Bone marrow (tissue), 2 donors: ENCODE results near the gene OLFM2.
"Not testable (repeated sequence)": the region's sequence is repeated elsewhere in the genome, so short reads cannot be mapped to it uniquely, and the experiment has no call there.

Experiments used
- DNase-seq, 2 donors: peaks; one replicate each; lab custom pipeline; 2025; lab: John Stamatoyannopoulos, UW

OLFM2 gene

GRCh38 chr19:9828551-9829063 lies 107.7 kb downstream of the OLFM2 start:
- DNase-seq, result no peak

DNA sequence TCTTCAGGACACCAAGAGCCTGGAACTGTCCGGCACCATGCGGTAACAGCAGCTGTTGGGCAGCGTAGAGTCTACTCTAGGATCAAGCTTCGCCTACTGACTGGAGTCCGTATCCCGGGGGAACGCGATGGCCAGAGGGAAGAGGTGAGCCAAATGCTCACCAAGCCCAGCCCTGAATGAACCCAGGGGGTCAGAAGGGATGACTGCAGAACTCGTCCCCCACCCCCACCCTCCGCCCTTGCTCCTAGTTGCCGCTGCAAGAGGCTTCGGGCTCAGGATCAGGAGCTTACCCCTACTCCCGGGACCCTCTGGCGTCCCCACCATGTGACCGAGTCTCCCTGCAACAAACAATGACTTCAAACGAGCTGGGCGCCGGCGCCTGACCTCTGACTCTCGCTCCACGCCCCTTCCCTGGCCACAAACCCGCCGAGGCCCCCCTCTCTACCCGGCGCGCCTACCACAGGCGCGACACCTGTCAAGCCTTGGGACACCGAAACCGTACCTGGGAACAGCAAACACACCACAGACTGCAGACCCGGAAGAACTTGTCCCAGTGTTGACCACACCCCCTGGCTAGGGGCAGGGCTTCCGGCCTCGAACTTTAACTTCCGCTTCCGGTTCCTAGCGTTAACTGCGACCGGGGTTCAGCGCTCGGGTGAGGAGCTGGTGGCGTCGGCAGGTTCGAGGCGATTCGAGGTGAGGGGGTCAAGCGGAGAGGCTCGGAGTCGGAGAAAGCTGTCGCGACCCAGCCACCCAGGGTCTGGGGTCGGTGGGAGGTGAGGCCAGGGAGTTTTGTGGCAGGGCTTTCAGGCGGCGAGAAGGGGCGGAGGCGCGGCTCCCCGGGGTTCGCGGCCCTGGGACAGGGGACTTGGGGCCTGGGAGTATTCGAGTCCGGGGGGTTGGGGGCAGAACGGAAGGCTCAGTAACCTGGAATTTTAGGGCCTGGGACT lies 108.8 kb downstream of the OLFM2 start, which contains the start of gene UBL5:
Gene UBL5 (plus strand): TSS at position 630 of the 950 bp plus-strand sequence. CDS start 420 bp downstream, outside the sequence.
- peak; percentile 76 to 81 for DNase-seq

DNA sequence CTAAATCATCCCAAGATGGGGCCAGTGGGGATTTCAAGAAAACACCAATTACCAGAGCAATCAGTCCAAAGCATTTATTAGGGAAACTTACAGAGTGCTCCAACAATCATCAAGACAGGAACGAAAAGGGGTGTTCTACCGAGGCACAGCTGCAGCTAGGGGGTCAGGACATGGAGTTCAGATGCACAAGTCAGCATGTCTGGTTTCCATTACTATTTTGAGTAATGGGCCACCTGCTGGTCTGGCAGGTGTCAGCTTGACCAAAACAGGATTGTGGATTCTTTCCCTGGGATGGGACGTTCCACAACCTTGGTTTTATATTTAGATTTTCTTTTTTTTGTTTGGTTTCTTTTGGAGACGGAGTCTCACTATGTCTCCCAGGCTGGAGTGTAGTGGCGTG lies 112.5 kb downstream of the OLFM2 start:
- DNase-seq, result no peak

GRCh38 chr19:9820034-9820433 lies 116.3 kb downstream of the OLFM2 start:
- not testable (repeated sequence) for DNase-seq

- DNase-seq, result no peak
Measured at GRCh38 chr19:9819596-9819909, 116.8 kb downstream of the OLFM2 start.

DNA sequence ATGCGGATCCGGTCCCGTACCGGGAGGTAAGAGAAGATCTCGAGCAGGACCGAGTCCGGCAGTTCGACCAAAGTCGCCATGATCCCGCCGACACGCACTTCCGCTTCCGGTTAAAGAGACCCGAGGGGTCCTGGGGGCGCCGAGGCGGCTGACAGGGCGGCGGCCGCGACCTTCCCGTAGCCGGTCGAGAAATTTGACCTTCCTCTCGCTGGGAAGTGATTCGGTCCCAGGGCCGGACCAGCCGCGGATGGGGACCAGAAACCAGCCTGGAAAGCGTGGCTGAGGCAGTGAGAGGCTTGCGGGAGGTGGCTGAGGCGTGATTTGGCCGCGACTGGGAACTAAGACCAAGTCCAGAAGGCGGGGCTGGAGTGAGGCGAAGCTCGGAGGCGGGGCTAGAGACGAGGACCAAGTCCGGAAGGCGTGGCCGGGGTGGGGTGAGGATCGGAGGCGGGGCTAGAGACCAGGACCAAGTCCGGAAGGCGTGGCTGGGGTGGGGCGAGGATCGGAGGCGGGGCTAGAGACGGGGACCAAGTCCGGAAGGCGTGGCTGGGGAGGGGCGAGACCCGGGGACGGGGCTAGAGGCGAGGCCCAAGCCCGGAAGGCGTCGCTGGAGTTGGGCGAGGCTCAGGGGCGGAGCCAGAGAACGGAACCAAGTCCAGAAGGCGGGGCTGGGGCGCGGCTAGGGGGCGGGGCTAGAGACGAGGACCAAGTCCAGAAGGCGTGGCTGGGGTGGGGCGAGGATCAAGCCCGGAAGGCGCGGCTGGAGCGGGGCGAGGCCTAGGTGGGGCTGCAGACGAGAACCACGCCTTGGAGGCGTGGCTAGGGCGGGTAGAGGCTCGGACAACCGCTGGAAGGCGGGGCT lies 117.3 kb downstream of the OLFM2 start, which contains the start of gene FBXL12:
Gene FBXL12 (minus strand): TSS at position 346 of the 862 bp plus-strand sequence. CDS start 266 bp downstream, at position 80.
- peak; percentile 99 to 100 for DNase-seq

GRCh38 chr19:9818175-9818733 lies 118.1 kb downstream of the OLFM2 start:
- no peak for DNase-seq

DNA sequence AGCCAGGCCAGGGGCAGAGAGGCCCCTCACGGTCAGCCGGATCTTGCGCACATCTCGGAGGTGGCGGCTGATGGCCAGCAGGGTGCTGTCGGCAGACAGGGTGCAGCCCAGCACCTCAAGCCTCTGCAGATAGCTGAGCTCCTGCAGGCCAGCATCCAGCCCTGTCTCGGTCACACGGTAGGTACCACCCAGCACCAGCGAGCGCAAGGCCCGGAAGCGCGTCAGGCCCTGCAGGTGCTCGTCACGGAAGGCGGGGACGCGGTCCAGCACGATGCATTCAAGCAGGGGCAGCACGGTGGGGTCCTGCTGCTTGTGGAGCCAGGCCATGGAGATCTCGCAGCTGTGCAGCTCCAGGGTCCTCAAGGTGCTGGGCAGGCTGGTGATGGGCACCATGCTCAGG lies 125.2 kb downstream of the OLFM2 start:
- no peak for DNase-seq

DNA sequence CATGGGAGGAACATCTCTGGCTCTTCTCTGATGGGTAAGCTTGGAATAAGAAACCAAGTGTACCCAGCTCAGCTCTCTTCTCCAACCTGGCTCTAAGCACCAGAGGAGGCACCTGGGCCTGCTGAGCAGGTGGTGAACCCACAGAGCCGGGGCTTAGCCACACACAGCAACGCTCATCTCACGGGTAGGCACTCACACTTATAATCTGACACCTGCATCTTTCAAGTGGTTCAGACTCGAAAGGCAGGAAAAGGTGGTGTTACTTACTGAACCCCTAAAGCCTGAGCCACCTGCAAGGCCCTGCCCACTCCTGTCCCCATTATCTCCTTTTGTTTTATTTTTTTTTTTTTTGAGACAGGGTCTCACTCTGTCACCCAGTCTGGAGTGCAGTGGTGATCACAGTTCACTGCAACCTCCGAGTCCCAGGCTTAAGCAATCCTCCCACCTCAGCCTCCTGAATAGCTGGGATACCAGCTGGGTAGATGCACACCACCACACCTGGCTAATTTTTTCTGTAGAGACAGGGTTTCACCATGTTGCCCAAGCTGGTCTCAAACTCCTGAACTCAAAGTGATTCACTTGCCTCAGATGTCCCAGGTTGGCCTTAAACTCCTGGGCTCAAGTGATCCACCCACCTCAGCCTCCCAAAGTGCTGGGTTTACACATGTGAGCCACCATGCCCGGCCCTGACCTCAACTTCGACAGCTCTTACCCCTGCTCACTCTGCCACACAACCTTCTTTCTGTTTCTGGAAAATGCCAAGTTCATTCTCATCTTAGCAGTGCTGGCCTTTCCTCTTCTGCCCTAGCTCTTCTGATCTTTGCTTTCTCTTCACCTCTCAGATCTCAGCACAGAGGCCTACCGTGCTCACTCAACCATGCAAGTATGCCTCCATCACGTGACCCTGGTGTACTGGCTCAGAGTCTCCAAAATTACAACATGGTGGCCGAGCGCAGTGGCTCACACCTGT lies 127.2 kb downstream of the OLFM2 start:
- no peak for DNase-seq

- no peak for DNase-seq
Measured at GRCh38 chr19:9806803-9807202, 129.5 kb downstream of the OLFM2 start.
